HTERT RPE-1 (cell line): ENCODE results near the gene VEPH1.

Experiments
- in situ Hi-C: fragments of 300-500 bp; cut with MboI; formaldehyde crosslinking; loops from 4 replicates; pipeline ENCODE4 v1.14.3; 2020; ENCODE audit warnings: low sequenced_read_pairs

VEPH1 gene

DNA sequence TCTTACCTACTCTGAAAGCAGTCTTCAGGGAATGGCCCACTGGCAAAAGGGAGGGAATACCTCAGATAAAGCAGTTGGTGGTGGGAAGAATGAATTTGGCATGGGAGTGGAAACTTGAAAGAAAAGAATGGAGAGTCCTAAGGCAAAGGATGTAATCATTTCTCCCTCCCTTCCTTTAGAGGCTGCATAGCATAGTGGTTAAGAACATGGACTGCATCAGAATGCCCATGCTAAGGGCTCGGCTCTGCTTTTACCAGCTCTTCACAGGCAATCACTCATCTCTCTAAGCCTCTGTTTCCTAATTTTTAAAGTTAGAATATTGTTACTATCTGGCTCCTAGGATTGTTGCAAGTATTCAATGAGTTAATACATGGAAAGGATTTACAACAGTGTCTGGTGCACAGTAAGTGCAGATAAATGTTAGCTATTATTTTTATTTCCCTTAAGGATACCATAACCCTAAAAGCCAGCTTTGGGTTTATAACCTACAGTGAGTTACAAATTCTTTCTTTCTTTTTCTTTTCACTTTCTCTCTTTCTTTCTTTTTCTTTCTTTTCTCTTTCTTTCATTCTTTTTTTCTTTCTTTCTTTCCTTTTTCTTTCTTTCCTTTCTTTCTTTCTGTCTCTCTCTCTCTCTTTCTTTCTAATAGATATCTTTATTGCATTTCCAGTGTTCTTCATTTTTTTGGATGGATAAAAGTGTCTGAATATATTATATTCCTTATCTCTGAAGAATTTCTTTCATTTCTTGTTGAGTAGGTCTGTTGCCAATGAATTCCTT lies 23.6 kb downstream of the VEPH1 start:
- in situ Hi-C loops = no loop called here

- in situ Hi-C loops = no loop called here
Measured at GRCh38 chr3:157477441-157477840, 25.8 kb downstream of the VEPH1 start.

DNA sequence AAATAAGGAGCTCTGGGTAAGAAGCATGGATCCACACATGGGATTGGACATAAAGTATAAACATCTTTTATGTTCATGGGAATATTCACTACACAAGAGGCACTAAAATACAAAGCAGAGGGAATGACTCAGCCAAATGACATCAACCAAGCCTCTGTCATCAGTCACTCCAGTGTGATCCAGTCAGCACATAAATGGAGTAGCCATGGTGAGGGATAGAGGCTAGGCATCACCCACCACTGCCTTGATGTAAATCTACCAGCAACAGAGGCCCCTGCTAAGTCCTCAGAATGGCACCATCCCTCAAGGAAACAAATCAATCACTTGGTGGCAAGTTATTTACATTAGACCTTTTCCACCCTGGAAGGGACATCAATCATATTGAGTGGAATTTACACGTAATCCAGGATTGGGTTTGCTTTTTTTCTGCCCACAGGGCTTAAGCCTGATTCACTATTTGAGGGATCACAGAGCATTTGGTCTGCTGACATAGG lies 27.2 kb downstream of the VEPH1 start:
- in situ Hi-C loops = no loop called here

GRCh38 chr3:157472648-157473047 lies 30.6 kb downstream of the VEPH1 start:
- in situ Hi-C loops = no loop called here

DNA sequence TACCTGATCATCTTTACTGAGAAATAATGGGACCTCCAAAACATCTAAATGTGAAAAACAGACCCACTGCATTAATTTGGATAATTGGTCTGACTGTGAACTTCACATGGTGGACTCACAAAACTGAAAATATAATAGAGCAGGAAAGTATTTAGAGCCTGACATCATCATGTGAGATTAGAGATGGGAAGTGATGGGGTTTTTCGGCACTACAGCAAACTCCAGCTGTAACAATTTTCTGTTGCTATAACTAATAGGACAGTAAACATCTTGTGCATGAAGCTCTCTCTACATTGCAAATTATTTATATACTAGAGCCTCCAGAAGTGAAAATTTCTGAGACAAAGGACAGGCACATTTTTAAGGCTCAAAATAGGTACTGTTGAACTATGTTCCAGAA lies 32.2 kb downstream of the VEPH1 start:
- in situ Hi-C loops = no loop called here

GRCh38 chr3:157469561-157470294 lies 33.5 kb downstream of the VEPH1 start:
- in situ Hi-C loops = no loop called here

DNA sequence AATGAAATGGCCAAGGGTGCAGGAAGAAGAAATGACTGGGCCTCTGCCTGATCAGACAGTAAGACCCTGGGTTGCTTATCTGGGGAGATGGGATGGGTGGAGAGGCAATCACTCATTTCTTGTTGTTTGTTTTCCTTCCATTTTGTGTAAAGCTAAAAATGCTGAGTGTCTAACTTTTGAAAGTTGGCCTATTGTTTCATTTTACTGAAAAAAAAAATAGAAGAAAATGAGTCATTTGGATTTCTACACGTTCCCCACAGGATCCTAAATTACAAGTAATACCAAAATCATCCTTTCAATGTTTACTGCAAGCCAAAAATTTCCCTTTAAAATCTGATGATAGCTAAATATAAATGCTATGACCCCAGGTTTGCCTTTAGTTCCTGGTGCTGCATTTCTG lies 36.0 kb downstream of the VEPH1 start:
- in situ Hi-C loops = no loop called here

GRCh38 chr3:157465741-157466140 lies 37.5 kb downstream of the VEPH1 start:
- in situ Hi-C loops = no loop called here

DNA sequence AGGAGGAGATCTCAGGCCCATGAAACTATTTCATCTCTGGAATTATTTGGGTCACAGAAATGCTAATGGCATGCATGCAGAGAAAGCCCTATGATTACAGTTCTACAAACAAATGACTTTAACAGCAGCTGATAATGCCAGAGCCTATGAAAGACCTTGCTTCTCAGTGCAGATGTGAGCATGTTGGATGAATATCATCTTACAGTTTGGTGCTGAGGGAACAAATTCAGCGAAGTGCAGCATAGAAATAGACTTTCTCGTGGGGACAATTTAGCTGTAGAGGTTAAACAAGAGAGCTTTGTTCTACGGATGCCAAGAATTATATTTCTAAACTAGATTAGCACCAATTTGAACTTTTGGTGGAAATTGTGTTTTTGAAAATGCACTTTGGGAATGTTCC lies 38.9 kb downstream of the VEPH1 start:
- in situ Hi-C loops = no loop called here

DNA sequence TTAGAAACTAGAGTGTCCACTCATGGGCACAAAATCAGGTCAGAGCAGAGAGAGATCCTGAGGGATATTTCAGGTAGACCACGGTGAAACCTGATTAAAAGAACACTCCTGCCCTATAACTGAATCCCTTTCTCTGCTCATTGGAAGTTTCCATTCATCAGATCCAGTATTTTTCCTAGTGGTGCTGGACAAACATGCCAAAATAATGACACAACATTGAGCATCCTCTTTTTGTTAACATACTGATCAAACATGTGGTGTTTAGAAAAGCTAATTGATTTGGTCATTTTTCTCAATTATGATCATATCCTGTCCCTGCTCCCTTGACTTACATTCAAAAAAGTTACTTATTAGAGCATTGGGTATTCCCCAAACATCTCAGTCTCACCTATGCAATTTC lies 39.4 kb downstream of the VEPH1 start:
- in situ Hi-C loops = no loop called here

GRCh38 chr3:157460253-157460652 lies 43.0 kb downstream of the VEPH1 start:
- in situ Hi-C loops = no loop called here

- in situ Hi-C loops = no loop called here
Measured at GRCh38 chr3:157459706-157460105, 43.5 kb downstream of the VEPH1 start.

DNA sequence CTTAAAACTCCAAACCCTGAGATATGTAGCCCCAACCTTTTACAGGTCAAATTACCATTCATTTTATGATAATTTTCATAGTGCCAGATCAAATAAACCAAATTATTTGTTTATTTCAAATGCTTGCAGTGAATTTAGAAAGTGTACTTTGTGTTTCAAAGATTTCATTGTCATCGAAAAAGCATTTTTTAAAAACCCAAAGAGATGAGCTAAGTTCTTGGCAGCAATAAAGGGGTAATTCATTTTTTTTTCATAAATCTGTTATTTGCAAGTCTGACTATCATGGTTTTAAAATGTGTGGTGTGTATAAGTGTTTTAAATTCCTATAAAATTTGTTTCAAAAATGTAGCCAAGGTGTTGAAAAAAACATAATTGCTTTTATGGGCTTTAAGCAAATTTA lies 49.4 kb downstream of the VEPH1 start:
- in situ Hi-C loops = no loop called here

- in situ Hi-C loops = no loop called here
Measured at GRCh38 chr3:157452097-157452496, 51.1 kb downstream of the VEPH1 start.

DNA sequence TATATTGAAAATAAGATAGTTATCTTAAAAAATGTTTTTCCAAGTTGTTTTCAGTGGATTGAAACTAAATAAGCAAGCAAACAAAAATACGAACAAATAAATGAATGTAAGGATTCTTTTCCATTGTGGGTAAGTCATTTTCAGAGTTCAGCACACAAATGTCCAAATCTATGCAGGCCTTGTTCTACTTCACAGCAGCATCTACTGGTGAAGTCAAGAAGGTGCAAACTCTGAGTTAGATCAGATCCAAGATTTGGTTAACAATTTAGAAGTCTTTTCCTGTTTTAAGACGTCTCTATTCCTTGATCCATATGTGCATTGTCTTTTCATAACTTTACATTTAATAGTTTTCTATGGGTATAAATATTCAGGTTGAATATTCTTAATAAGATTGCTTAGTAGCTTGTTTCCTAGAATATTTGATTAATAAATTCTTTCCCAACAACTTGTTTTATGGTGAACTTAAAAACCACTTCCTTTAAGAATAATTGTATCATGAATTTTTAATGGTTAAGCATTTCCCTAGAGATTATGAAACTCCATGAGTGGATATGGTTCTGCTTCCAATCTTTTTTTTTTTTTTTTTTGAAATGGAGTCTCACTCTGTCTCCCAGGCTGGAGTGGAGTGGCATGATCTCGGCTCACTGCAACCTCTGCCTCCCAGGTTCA lies 56.1 kb downstream of the VEPH1 start:
- in situ Hi-C loops = no loop called here

DNA sequence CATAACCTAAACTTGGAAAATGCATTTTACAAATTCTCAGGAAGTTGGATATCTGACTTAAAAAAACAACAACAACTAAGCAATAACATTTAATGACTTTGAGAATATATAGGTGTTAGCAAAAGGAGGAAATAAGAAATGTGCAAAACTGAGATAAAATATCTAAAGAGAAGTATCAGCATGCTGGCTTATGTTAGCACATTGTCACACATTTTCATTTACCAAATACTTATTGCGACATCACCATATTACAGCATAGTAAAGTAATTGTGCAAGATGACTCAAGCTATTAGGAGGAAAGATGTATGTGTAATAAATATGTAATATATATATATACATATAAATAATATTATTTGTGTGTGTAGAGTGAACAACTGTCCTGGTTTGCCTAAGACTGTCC lies 57.4 kb downstream of the VEPH1 start:
- in situ Hi-C loops = no loop called here

- in situ Hi-C loops = no loop called here
Measured at GRCh38 chr3:157444797-157445184, 58.4 kb downstream of the VEPH1 start.

- in situ Hi-C loops = no loop called here
Measured at GRCh38 chr3:157443905-157444796, 59.1 kb downstream of the VEPH1 start.

- in situ Hi-C loops = no loop called here
Measured at GRCh38 chr3:157442729-157443128, 60.5 kb downstream of the VEPH1 start.

GRCh38 chr3:157441102-157441624 lies 62.1 kb downstream of the VEPH1 start:
- in situ Hi-C loops = no loop called here
